H1 (cell line): ENCODE measurements around the gene LDLRAP1. TPM values are rescaled to one million over a fixed set of nuclear protein-coding genes. Genes with fewer than 3 reads are reported as not detected.

Experiments
- CTCF ChIA-PET: fragments of 300-600 bp; sonication (Branson Sonifier 250); formaldehyde crosslinking; loops from one replicate; lab custom pipeline; 2021; ENCODE audit not compliant: partially characterized antibody; lab: Charles Lee
- POLR2A ChIA-PET: fragments of 300-600 bp; sonication (Branson Sonifier 250); formaldehyde crosslinking; loops from one replicate; lab custom pipeline; 2021; ENCODE audit warnings: inconsistent platforms; ENCODE audit not compliant: partially characterized antibody; lab: Charles Lee
- DNase-seq, 2 experiments: peaks; one replicate each; pipeline versions ENCODE4 v3.0.0 to v3.0.0-alpha.2; 2010 to 2022; ENCODE audit warnings: low spot score in 2 of 2, low read depth in 1 of 2, mixed read lengths in 1 of 2
- FAIRE-seq: peaks from 2 replicates; lab custom pipeline; 2011; peaks lifted over from hg19 to GRCh38; lab: Jason Lieb, UNC
- H2AFZ ChIP-seq: 2 replicates; pipeline ENCODE4 v1.8.1; 2012; ENCODE audit warnings: low read length, inconsistent platforms
- H2AK5ac ChIP-seq: 2 replicates; pipeline ENCODE4 v1.6.1; 2013; ENCODE audit warnings: low read depth, low read length
- H2BK120ac ChIP-seq: replicated peaks from 2 replicates; pipeline ENCODE3; 2013; ENCODE audit warnings: low read depth, low read length, inconsistent platforms
- H2BK12ac ChIP-seq: 2 replicates; pipeline ENCODE4 v1.6.1; 2013; ENCODE audit warnings: low read depth, low read length
- H2BK15ac ChIP-seq: 2 replicates; pipeline ENCODE4 v1.6.1; 2013; ENCODE audit warnings: low read length
- H2BK20ac ChIP-seq: 2 replicates; pipeline ENCODE4 v1.6.1; 2013; ENCODE audit warnings: low read length
- H2BK5ac ChIP-seq: 2 replicates; pipeline ENCODE4 v1.6.1; 2013; ENCODE audit warnings: low read depth, low read length
- H3K14ac ChIP-seq: 2 replicates; pipeline ENCODE4 v1.6.1; 2013; ENCODE audit warnings: inconsistent platforms; ENCODE audit not compliant: insufficient read length
- H3K18ac ChIP-seq: 2 replicates; pipeline ENCODE4 v1.6.1; 2013; ENCODE audit warnings: low read length; ENCODE audit errors: extremely low read depth
- H3K23ac ChIP-seq: 2 replicates; pipeline ENCODE4 v1.6.1; 2013; ENCODE audit warnings: inconsistent platforms; ENCODE audit not compliant: insufficient read length
- H3K23me2 ChIP-seq: 2 replicates; pipeline ENCODE4 v1.6.1; 2013; ENCODE audit warnings: low read depth, low read length
- H3K27ac ChIP-seq: 2 replicates; pipeline ENCODE4 v1.6.1; 2011; ENCODE audit warnings: low read depth, low read length, inconsistent platforms
- H3K27me3 ChIP-seq, 4 experiments: replicated peaks in 1 of 4; 1 replicate in 1 of 4; 2 replicates in 3 of 4; pipeline versions ENCODE4 v1.6.1 to v1.8.1; 2011 to 2013; ENCODE audit warnings: low read length in 3 of 4, mild to moderate bottlenecking in 3 of 4, inconsistent platforms in 2 of 4, mixed read lengths in 2 of 4, moderate library complexity in 1 of 4; ENCODE audit not compliant: control insufficient read depth in 3 of 4, insufficient read depth in 3 of 4; ENCODE audit errors: extremely low read depth in 1 of 4
- H3K36me3 ChIP-seq, 4 experiments: 2 replicates each; pipeline versions ENCODE4 v1.6.1 to v1.8.1; 2011 to 2013; ENCODE audit warnings: mild to moderate bottlenecking in 4 of 4, low read length in 3 of 4, moderate library complexity in 2 of 4, control low read depth in 1 of 4, inconsistent platforms in 1 of 4; ENCODE audit not compliant: insufficient read depth in 4 of 4, control insufficient read depth in 2 of 4
- H3K4ac ChIP-seq: replicated peaks from 2 replicates; pipeline ENCODE3; 2013; ENCODE audit warnings: low read length, low read depth, mixed read lengths, inconsistent platforms; ENCODE audit not compliant: insufficient read length
- H3K4me1 ChIP-seq, 4 experiments: replicated peaks in 1 of 4; 1 replicate in 1 of 4; 2 replicates in 3 of 4; pipeline versions ENCODE4 v1.6.1 to v1.8.1; 2011 to 2013; ENCODE audit warnings: low read length in 3 of 4, inconsistent platforms in 2 of 4, mixed read lengths in 1 of 4; ENCODE audit not compliant: insufficient read depth in 4 of 4, control insufficient read depth in 3 of 4
- H3K4me2 ChIP-seq, 2 experiments: 2 replicates each; pipeline versions ENCODE4 v1.6.1 to v1.8.1; 2011 to 2013; ENCODE audit warnings: low read depth in 2 of 2, low read length in 2 of 2, control low read depth in 1 of 2, inconsistent platforms in 1 of 2, mild to moderate bottlenecking in 1 of 2; ENCODE audit not compliant: insufficient read depth in 1 of 2
- H3K4me3 ChIP-seq, 4 experiments: fragments of 200-600, 300-600 bp in 1 of 4; sonication (generic), shearing (Covaris generic), sonication (Bioruptor Twin) in 1 of 4; 2 replicates each; pipeline versions ENCODE4 v1.5.1 to v1.8.1; 2011 to 2016; ENCODE audit warnings: low read length in 4 of 4, low read depth in 3 of 4, control low read depth in 2 of 4, inconsistent platforms in 2 of 4, mild to moderate bottlenecking in 2 of 4, mixed read lengths in 1 of 4, moderate library complexity in 1 of 4; ENCODE audit not compliant: insufficient read depth in 2 of 4; ENCODE audit errors: extremely low read depth in 1 of 4
- H3K56ac ChIP-seq: replicated peaks from 2 replicates; pipeline ENCODE3; 2013; ENCODE audit warnings: low read depth, mild to moderate bottlenecking, mixed read lengths, low read length, inconsistent platforms; ENCODE audit not compliant: insufficient read length
- H3K79me1 ChIP-seq: 2 replicates; pipeline ENCODE4 v1.6.1; 2013; ENCODE audit warnings: low read depth, low read length, control low read depth
- H3K79me2 ChIP-seq, 2 experiments: 2 replicates each; pipeline versions ENCODE4 v1.6.1 to v1.8.1; 2012 to 2013; ENCODE audit warnings: low read length in 2 of 2, mild to moderate bottlenecking in 2 of 2, inconsistent platforms in 1 of 2; ENCODE audit not compliant: insufficient read depth in 2 of 2, control insufficient read depth in 1 of 2
- H3K9ac ChIP-seq, 4 experiments: replicated peaks in 1 of 4; 1 replicate in 1 of 4; 2 replicates in 3 of 4; pipeline versions ENCODE4 v1.6.1 to v1.8.1; 2011 to 2013; ENCODE audit warnings: low read depth in 3 of 4, low read length in 3 of 4, control low read depth in 2 of 4, mild to moderate bottlenecking in 2 of 4, moderate library complexity in 2 of 4, inconsistent platforms in 1 of 4; ENCODE audit errors: extremely low read depth in 1 of 4
- H3K9me3 ChIP-seq, 2 experiments: 2 replicates each; pipeline versions ENCODE4 v1.6.1 to v1.8.1; 2012 to 2013; ENCODE audit warnings: mild to moderate bottlenecking in 2 of 2, moderate library complexity in 2 of 2, control low read depth in 1 of 2, inconsistent platforms in 1 of 2, low read depth in 1 of 2, low read length in 1 of 2, mixed read lengths in 1 of 2; ENCODE audit not compliant: insufficient read depth in 2 of 2
- H4K20me1 ChIP-seq, 2 experiments: replicated peaks in 1 of 2; 2 replicates each; pipeline versions ENCODE3 to v1.8.1; 2011 to 2013; ENCODE audit warnings: inconsistent platforms in 2 of 2, low read length in 2 of 2, mild to moderate bottlenecking in 1 of 2; ENCODE audit not compliant: insufficient read depth in 2 of 2, control insufficient read depth in 1 of 2
- H4K5ac ChIP-seq: 2 replicates; pipeline ENCODE4 v1.6.1; 2013; ENCODE audit warnings: low read length, low read depth, mixed read lengths, inconsistent platforms; ENCODE audit not compliant: insufficient read length
- H4K8ac ChIP-seq: 2 replicates; pipeline ENCODE4 v1.8.0; 2013; ENCODE audit warnings: mild to moderate bottlenecking, moderate library complexity, low read length, inconsistent platforms; ENCODE audit not compliant: insufficient read depth; ENCODE audit errors: extremely low read depth
- H4K91ac ChIP-seq: replicated peaks from 2 replicates; pipeline ENCODE3; 2013; ENCODE audit warnings: low read length, mixed read lengths, inconsistent platforms; ENCODE audit not compliant: insufficient read length
- CREB1 ChIP-seq: IDR thresholded peaks from 2 replicates; pipeline ENCODE4 v1.6.1; 2012; ENCODE audit warnings: inconsistent platforms
- WGBS, 2 experiments: shearing (Covaris generic) in 1 of 2; methylation state at CpG; one replicate each; pipeline versions ENCODE4 v1.1.6 to v1.1.7; 2013 to 2015; ENCODE audit warnings: low lambda C conversion rate in 2 of 2, mixed read lengths in 2 of 2, inconsistent platforms in 1 of 2, low coverage in 1 of 2, missing lambda C conversion rate in 1 of 2; ENCODE audit not compliant: insufficient replicate concordance in 2 of 2, insufficient coverage in 1 of 2, insufficient read length in 1 of 2; ENCODE audit errors: extremely low coverage in 1 of 2, missing lambda C conversion rate in 1 of 2; 5-methylcytosine and 5-hydroxymethylcytosine counted together
- polyA plus RNA-seq, 7 experiments: library from polyadenylated mRNA; depleted of rRNA in 3 of 7; stranded (reverse) in 5 of 7; unstranded in 2 of 7; fragments of >200 nt in 5 of 7; fragments of 200-250 nt in 2 of 7; gene quantifications; 1 replicate in 5 of 7; 2 replicates in 1 of 7; 4 replicates in 1 of 7; pipeline versions ENCODE4 v1.2.1 to v1.2.3, GENCODE V29; 2011 to 2013; ENCODE audit warnings: missing spikeins in 2 of 7, mixed read lengths in 2 of 7
- total RNA-seq: library from RNA; stranded (reverse); fragmentation: NEBNext Ultra II Directional; extraction: Animal tissue kit (Norgen Biotek cat#: 25700); gene quantifications from 2 replicates; pipeline ENCODE4 v1.2.1, GENCODE V29; 2021

Gene LDLRAP1
- total and polyA plus RNA-seq, 2 of the 8 experiments (the other 6 are each of a cell fraction or from before 2014, with no cell fraction given): 12.8 to 13.2 TPM

- Histone ChIP-seq H4K20me1 (peaks cover 0 to 2% of the 10 kb centered on the region in 2 experiments), H3K4me3 (no peak overlapping the region), H3K18ac (peak overlapping the region; percentile 26; the same call in 1 of the 2 replicates), H3K4me1 (peaks cover 0 to 22% (median 14%) of the 10 kb centered on the region in 4 experiments; a peak in 6 of 7 replicates), H3K23ac (no peak overlapping the region), H4K5ac (peak overlapping the region; percentile 54), H2BK120ac (no peak overlapping the region), H3K27ac (no peak overlapping the region), H4K8ac (no peak overlapping the region), H2BK15ac (peak overlapping the region; percentile 37; the same call in 1 of the 2 replicates), H3K79me1 (no peaks in the 10 kb centered on the region), H3K23me2 (peaks cover 5% of the 10 kb centered on the region; the same call in 1 of the 2 replicates), H3K27me3 (no peaks in the 10 kb centered on the region; a peak in 2 of 7 replicates), H3K4ac (peak overlapping the region; percentile 100), H2AK5ac (peak overlapping the region; percentile 99), H3K4me2 (peak overlapping the region in 1 of 2 experiments; percentile 34; a peak in 1 of 4 replicates), H3K36me3 (no peaks in the 10 kb centered on the region), H3K79me2 (no peaks in the 10 kb centered on the region), H2BK5ac (peak overlapping the region; percentile 72), H3K9ac (no peak overlapping the region), H2AFZ (no peak overlapping the region), H3K14ac (no peak overlapping the region), H4K91ac (peak overlapping the region; percentile 98), H3K56ac (no peak overlapping the region), H2BK20ac (0 out of 2 replicates have a peak overlapping the region, but pooled peaks have one; percentile 89), H3K9me3 (no peaks in the 10 kb centered on the region), H2BK12ac (peak overlapping the region; percentile 96)
- 81% methylated on average over 16 of the region's 16 CpGs; no CpG with 5 or more reads in 1 of the 2 experiments for WGBS, 2 experiments
- no peak for FAIRE-seq
- DNase-seq: no peak
- ChIA-PET POLR2A (interaction anchor here (1.4 kb wide), 1 partner anchor 11 kb away, joined by 5 read pairs; no protein-coding TSS in a partner anchor), CTCF (interaction anchor here (1.1 to 9.6 kb wide), 3 partner anchors 15 to 67 kb away, joined by 3 to 92 read pairs (median 5); no protein-coding TSS in a partner anchor)
- no peak; the same call in 1 of the 2 replicates for TF ChIP-seq CREB1
Measured at GRCh38 chr1:25586181-25586588, 42.8 kb downstream of the LDLRAP1 start.
